Peyer's patch (tissue), 4 donors: ENCODE results near the gene MAP3K13.

Experiments
- CTCF ChIP-seq, 6 experiments: fragments of 450-650 bp in 4 of 6; fragments of 200-600 bp in 2 of 6; sonication (generic) in 1 of 6; IDR thresholded peaks; one replicate each; pipeline ENCODE4 v1.5.1; 2017 to 2019; ENCODE audit warnings: antibody characterized with exemption in 6 of 6, mild to moderate bottlenecking in 3 of 6, moderate library complexity in 1 of 6
- POLR2A ChIP-seq, 2 donors: fragments of 450-650 bp; IDR thresholded peaks; one replicate each; pipeline ENCODE4 v1.5.1; 2017; ENCODE audit warnings: antibody characterized with exemption in 2 of 2, mild to moderate bottlenecking in 2 of 2, moderate library complexity in 2 of 2

DNA sequence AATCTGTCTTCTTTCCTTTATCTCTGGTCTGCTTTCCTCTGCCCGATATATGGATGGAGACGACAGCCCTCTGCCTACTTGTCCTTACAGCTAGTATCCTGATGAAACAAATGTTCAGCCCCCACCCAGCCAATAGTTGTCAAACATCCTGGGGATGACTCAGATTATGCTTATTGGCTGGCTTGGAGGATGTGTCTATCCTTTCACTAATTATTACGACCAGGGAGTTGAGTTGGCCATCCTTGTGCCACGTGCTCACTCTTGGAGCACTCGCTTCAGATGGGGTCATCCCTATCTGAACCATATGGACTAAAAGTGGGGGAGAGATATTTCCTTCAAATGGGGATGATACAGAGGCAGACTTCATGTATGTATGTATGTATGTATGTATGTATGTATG, 6.4 kb upstream of the MAP3K13 start:
- TF ChIP-seq CTCF (IDR thresholded peaks at IDR 0.05) = no peak
- no peak for TF ChIP-seq POLR2A (IDR thresholded peaks at IDR 0.05)
